ENCODE data around the gene HSD17B12.

GRCh38 chr11:43751726-43752125 lies 71.2 kb downstream of the HSD17B12 start:
- no peak for TF ChIP-seq EZH2 (IDR thresholded peaks at IDR 0.05; ENCODE audit: borderline replicate concordance, low read length)
- no peak for TF ChIP-seq CTCF (IDR thresholded peaks at IDR 0.05; ENCODE audit: low read length)

Measured in OCI-LY1 (cell line).